Measurements from ENCODE around the gene SYTL3.

GRCh38 chr6:158722176-158722729 is 72.4 kb downstream of the SYTL3 start:
- no peak for TF ChIP-seq TAF1 (IDR thresholded peaks at IDR 0.05; ENCODE audit: borderline replicate concordance, low read depth, low read length)
- no peak for TF ChIP-seq POLR2A (IDR thresholded peaks at IDR 0.05; ENCODE audit: low read depth, low read length)

All from GM12892 (cell line).